HG03575 (cell line): ENCODE data around the gene PCDHGC5.

Experiments used
- ATAC-seq: cut with Tn5 transposase; IDR thresholded peaks from one replicate; pipeline ENCODE4 v1.9.1; 2021; ENCODE audit not compliant: unreplicated experiment, insufficient number of reproducible peaks, low FRiP score; ENCODE audit errors: extremely low read depth

Gene PCDHGC5

GRCh38 chr5:141524604-141525597 is 36.0 kb downstream of the PCDHGC5 start:
- no peak for ATAC-seq

- no peak for ATAC-seq
Measured at GRCh38 chr5:141525653-141526052, 36.8 kb downstream of the PCDHGC5 start.

GRCh38 chr5:141527426-141527825 is 38.5 kb downstream of the PCDHGC5 start:
- no peak for ATAC-seq

- ATAC-seq = no peak
Measured at GRCh38 chr5:141528291-141528984, 39.6 kb downstream of the PCDHGC5 start.

GRCh38 chr5:141529002-141529401 is 40.1 kb downstream of the PCDHGC5 start:
- no peak for ATAC-seq

- no peak for ATAC-seq
Measured at GRCh38 chr5:141529873-141530272, 41.0 kb downstream of the PCDHGC5 start.

GRCh38 chr5:141532726-141533125 is 43.8 kb downstream of the PCDHGC5 start:
- ATAC-seq = no peak

- ATAC-seq = no peak
Measured at GRCh38 chr5:141533897-141534296, 45.0 kb downstream of the PCDHGC5 start.

- no peak for ATAC-seq
Measured at GRCh38 chr5:141534492-141535213, 45.8 kb downstream of the PCDHGC5 start.
